ENCODE data around the gene MTUS2. TPM values are rescaled to one million over a fixed set of nuclear protein-coding genes. Genes with fewer than 3 reads are reported as not detected.

MTUS2 gene
- total and polyA plus RNA-seq, 8 donors = 0.12 to 28.1 (median 3.5) TPM; not detected in 1

- peaks cover 0 to 25% (median 19%) of the 10 kb centered on the region in 4 donors for H3K36me3 ChIP-seq
- H3K4me3 ChIP-seq = no peak overlapping the region
- no peak for DNase-seq
- intact Hi-C loops (cut with DNase I; ENCODE audit: low total_unique reads) = no loop called here
- H3K27me3 ChIP-seq = no peaks in the 10 kb centered on the region
- H3K9me3 ChIP-seq = no peaks in the 10 kb centered on the region
- 59 to 78% (median 65%) methylated on average over 13 to 14 of the region's 14 CpGs for WGBS, 5 donors
- H3K27ac ChIP-seq = peak overlapping the region in 1 of 5 donors; percentile 14
- TF ChIP-seq POLR2AphosphoS5 (IDR thresholded peaks at IDR 0.05) (no peak), CTCF (IDR thresholded peaks at IDR 0.05) (no peak), EP300 (IDR thresholded peaks at IDR 0.05) (no peak), POLR2A (IDR thresholded peaks at IDR 0.05) (no peak)
- H3K4me1 ChIP-seq = peaks cover 6 to 37% (median 21%) of the 10 kb centered on the region in 4 donors
Observed at GRCh38 chr13:29537736-29538651, 717.9 kb downstream of the MTUS2 start.

GRCh38 chr13:29538652-29539040 lies 718.5 kb downstream of the MTUS2 start:
- Histone ChIP-seq H3K36me3 (peaks cover 0 to 19% (median 16%) of the 10 kb centered on the region in 4 donors), H3K27ac (no peak overlapping the region), H3K4me1 (peaks cover 6 to 37% (median 21%) of the 10 kb centered on the region in 4 donors), H3K4me3 (no peak overlapping the region), H3K27me3 (no peaks in the 10 kb centered on the region), H3K9me3 (no peaks in the 10 kb centered on the region)
- 66 to 80% (median 75%) methylated on average over 6 of the region's 6 CpGs for WGBS, 5 donors
- intact Hi-C loops (cut with DNase I; ENCODE audit: low total_unique reads) = no loop called here
- TF ChIP-seq CTCF (IDR thresholded peaks at IDR 0.05) = no peak
- no peak for TF ChIP-seq EP300 (IDR thresholded peaks at IDR 0.05)
- no peak for TF ChIP-seq POLR2AphosphoS5 (IDR thresholded peaks at IDR 0.05)
- no peak for TF ChIP-seq POLR2A (IDR thresholded peaks at IDR 0.05)
- no peak for DNase-seq

GRCh38 chr13:29539856-29540255 lies 719.7 kb downstream of the MTUS2 start:
- H3K27me3 ChIP-seq = no peaks in the 10 kb centered on the region
- H3K4me3 ChIP-seq = no peak overlapping the region
- DNase-seq = no peak
- intact Hi-C loops (cut with DNase I; ENCODE audit: low total_unique reads) = no loop called here
- TF ChIP-seq POLR2AphosphoS5 (IDR thresholded peaks at IDR 0.05) = no peak
- no peak for TF ChIP-seq POLR2A (IDR thresholded peaks at IDR 0.05)
- TF ChIP-seq EP300 (IDR thresholded peaks at IDR 0.05) = no peak
- no peak for TF ChIP-seq CTCF (IDR thresholded peaks at IDR 0.05)
- WGBS, 5 donors = 41 to 56% (median 50%) methylated on average over 2 of the region's 2 CpGs
- H3K27ac ChIP-seq = peak overlapping the region in 1 of 5 donors; percentile 19
- peaks cover 0 to 19% (median 9%) of the 10 kb centered on the region in 4 donors for H3K36me3 ChIP-seq
- H3K4me1 ChIP-seq = peaks cover 6 to 37% (median 20%) of the 10 kb centered on the region in 4 donors
- H3K9me3 ChIP-seq = no peaks in the 10 kb centered on the region

GRCh38 chr13:29540334-29540733 lies 720.2 kb downstream of the MTUS2 start:
- H3K36me3 ChIP-seq = peaks cover 0 to 14% (median 9%) of the 10 kb centered on the region in 4 donors
- no peaks in the 10 kb centered on the region for H3K27me3 ChIP-seq
- no peak overlapping the region for H3K4me3 ChIP-seq
- H3K4me1 ChIP-seq = peaks cover 6 to 37% (median 19%) of the 10 kb centered on the region in 4 donors
- intact Hi-C loops (cut with DNase I; ENCODE audit: low total_unique reads) = no loop called here
- H3K9me3 ChIP-seq = no peaks in the 10 kb centered on the region
- no peak overlapping the region for H3K27ac ChIP-seq
- TF ChIP-seq EP300 (IDR thresholded peaks at IDR 0.05) (no peak), CTCF (IDR thresholded peaks at IDR 0.05) (no peak)
- 55 to 87% (median 82%) methylated on average over 5 of the region's 5 CpGs for WGBS, 5 donors
- no peak for DNase-seq

Measured in stomach (tissue), 9 donors.